ENCODE results near the gene DIP2A. TPM values are rescaled to one million over a fixed set of nuclear protein-coding genes. Genes with fewer than 3 reads are reported as not detected.

The DIP2A gene
- total RNA-seq, 2 donors from 2014 or later: 51.0 to 52.2 TPM

DNA sequence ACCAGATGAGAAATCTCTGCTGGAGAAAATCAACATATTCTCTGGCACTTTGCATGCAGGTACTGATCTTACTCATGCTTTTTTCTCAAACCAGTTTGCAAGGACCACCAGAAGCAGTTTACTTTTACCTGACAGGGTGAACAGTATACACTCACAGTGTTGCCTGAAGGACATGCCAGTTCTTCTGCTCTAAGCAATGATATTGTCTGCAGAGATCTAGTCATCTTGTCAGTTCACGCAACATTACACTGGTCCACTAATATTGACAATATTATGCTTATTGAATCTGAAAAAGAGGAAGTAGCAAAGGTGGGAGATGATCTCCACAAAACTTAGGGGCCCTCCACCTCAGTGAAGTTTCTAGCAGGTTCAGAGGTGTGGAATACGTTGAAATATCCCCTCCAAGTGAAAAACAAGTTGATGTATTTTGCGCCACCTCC lies 150.0 kb downstream of the DIP2A start:
- no peak for DNase-seq
- Histone ChIP-seq H3K27me3 (ENCODE audit: control insufficient read depth, insufficient read depth, low read length, poor library complexity, severe bottlenecking) (no peaks in the 10 kb centered on the region), H3K36me3 (ENCODE audit: control insufficient read depth, insufficient read depth, low read length) (no peaks in the 10 kb centered on the region), H3K27ac (ENCODE audit: low read depth, low read length) (no peak overlapping the region), H3K4me3 (ENCODE audit: low read length) (no peak overlapping the region), H3K4me1 (ENCODE audit: control insufficient read depth, insufficient read depth, low read length) (no peaks in the 10 kb centered on the region), H3K9ac (ENCODE audit: extremely low read depth, low read length, poor library complexity, severe bottlenecking) (no peak overlapping the region), H3K9me3 (ENCODE audit: control insufficient read depth, low read length) (no peaks in the 10 kb centered on the region)
- H3K27me3 Mint-ChIP-seq (ENCODE audit: insufficient read depth): peaks cover 14% of the 10 kb centered on the region
- H3K4me3 Mint-ChIP-seq: no peak overlapping the region
- H3K27ac Mint-ChIP-seq: no peak overlapping the region
- peaks cover 12% of the 10 kb centered on the region for H3K9me3 Mint-ChIP-seq
- H3K4me1 Mint-ChIP-seq: no peaks in the 10 kb centered on the region
- TF ChIP-seq CTCF (conservative IDR thresholded peaks at IDR 0.05): no peak
- H3K36me3 Mint-ChIP-seq (ENCODE audit: low read depth): no peaks in the 10 kb centered on the region
- 90 to 100% methylated on average over 2 to 3 of the region's 3 CpGs for WGBS, 2 experiments (ENCODE audit: insufficient coverage in 1 of 2, insufficient read length in 1 of 2)

DNA sequence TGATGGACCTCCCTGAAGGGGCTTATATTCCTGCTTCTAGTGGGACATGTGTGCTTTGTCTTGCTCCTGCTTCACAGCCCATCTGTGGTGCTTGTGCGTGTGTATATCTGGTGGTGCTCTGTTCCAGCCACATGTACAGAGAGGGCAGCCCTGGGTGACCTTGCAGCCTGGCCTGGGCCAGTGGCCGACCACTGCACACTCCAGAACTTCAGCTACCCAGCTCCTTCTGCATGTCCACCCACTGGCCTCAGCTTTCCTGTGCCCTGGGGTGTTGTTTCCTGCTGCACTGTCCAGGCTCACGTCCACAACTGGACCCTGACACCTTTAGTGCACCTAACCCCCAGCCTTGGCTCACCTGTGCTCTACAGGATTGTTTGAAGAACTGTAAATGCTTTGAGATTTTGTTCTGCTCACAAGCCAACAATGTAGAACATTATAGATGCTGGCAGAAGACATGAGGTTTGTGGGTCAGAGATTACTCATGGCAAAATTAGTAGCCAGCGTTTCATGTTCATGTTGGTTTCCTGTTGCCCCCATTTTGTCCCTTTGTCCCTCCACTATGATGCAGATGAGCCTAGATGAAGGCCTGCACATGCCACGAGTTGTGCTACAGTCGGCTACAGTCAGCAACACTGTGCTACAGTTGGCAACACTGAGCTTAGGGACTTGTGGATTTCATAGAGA lies 151.5 kb downstream of the DIP2A start:
- Histone ChIP-seq H3K27ac (ENCODE audit: low read depth, low read length) (no peak overlapping the region), H3K27me3 (ENCODE audit: control insufficient read depth, insufficient read depth, low read length, poor library complexity, severe bottlenecking) (no peaks in the 10 kb centered on the region), H3K9me3 (ENCODE audit: control insufficient read depth, low read length) (no peaks in the 10 kb centered on the region), H3K4me3 (ENCODE audit: low read length) (no peak overlapping the region), H3K36me3 (ENCODE audit: control insufficient read depth, insufficient read depth, low read length) (no peaks in the 10 kb centered on the region), H3K9ac (ENCODE audit: extremely low read depth, low read length, poor library complexity, severe bottlenecking) (no peak overlapping the region), H3K4me1 (ENCODE audit: control insufficient read depth, insufficient read depth, low read length) (no peaks in the 10 kb centered on the region)
- Mint-ChIP-seq H3K36me3 (ENCODE audit: low read depth) (no peaks in the 10 kb centered on the region), H3K4me3 (no peak overlapping the region), H3K9me3 (peaks cover 12% of the 10 kb centered on the region), H3K4me1 (no peaks in the 10 kb centered on the region), H3K27ac (no peak overlapping the region), H3K27me3 (ENCODE audit: insufficient read depth) (peaks cover 26% of the 10 kb centered on the region)
- WGBS, 2 experiments (ENCODE audit: insufficient coverage in 1 of 2, insufficient read length in 1 of 2): 90 to 100% methylated on average over 3 to 6 of the region's 6 CpGs
- no peak for DNase-seq
- no peak for TF ChIP-seq CTCF (conservative IDR thresholded peaks at IDR 0.05)

DNA sequence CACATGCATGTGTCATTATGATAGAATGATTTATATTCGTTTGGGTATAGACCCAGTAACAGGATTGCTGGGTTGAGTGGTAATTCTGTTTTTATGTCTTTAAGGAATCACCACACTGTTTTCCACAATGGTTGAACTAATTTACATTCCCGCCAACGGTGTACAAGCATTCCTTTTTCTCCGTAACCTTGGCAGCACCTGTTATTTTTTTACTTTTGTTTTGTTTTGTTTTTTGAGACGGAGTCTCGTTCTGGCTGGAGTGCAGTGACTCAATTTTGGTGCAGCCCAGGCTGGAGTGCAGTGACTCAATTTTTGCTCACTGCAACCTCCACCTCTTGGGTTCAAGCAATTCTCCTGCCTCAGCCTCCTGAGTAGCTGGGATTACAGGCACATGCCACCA lies 154.7 kb downstream of the DIP2A start:
- no peak overlapping the region for H3K27ac ChIP-seq (ENCODE audit: low read depth, low read length)
- no peak overlapping the region for H3K27ac Mint-ChIP-seq
- H3K9me3 ChIP-seq (ENCODE audit: control insufficient read depth, low read length): no peaks in the 10 kb centered on the region
- no peak overlapping the region for H3K4me3 ChIP-seq (ENCODE audit: low read length)
- no peak overlapping the region for H3K9ac ChIP-seq (ENCODE audit: extremely low read depth, low read length, poor library complexity, severe bottlenecking)
- H3K9me3 Mint-ChIP-seq: peaks cover 12% of the 10 kb centered on the region
- no peaks in the 10 kb centered on the region for H3K27me3 ChIP-seq (ENCODE audit: control insufficient read depth, insufficient read depth, low read length, poor library complexity, severe bottlenecking)
- H3K4me1 ChIP-seq (ENCODE audit: control insufficient read depth, insufficient read depth, low read length): no peaks in the 10 kb centered on the region
- H3K36me3 Mint-ChIP-seq (ENCODE audit: low read depth): no peaks in the 10 kb centered on the region
- H3K27me3 Mint-ChIP-seq (ENCODE audit: insufficient read depth): peaks cover 22% of the 10 kb centered on the region
- no peak for DNase-seq
- 87 to 88% methylated on average over 3 to 6 of the region's 6 CpGs for WGBS, 2 experiments (ENCODE audit: insufficient coverage in 1 of 2, insufficient read length in 1 of 2)
- no peak overlapping the region for H3K4me3 Mint-ChIP-seq
- H3K4me1 Mint-ChIP-seq: no peaks in the 10 kb centered on the region
- no peaks in the 10 kb centered on the region for H3K36me3 ChIP-seq (ENCODE audit: control insufficient read depth, insufficient read depth, low read length)
- no peak for TF ChIP-seq CTCF (conservative IDR thresholded peaks at IDR 0.05)

Measured in endodermal cell (in vitro differentiated cells).